IMR-90 (cell line): ENCODE measurements around the gene CAGE1. TPM values are rescaled to one million over a fixed set of nuclear protein-coding genes. Genes with fewer than 3 reads are reported as not detected.
A peak's percentile ranks its signal among the peaks of the same experiment; 100 is the strongest.

ENCODE experiments used
- ATAC-seq: fragments of 200-7000 bp; cut with Tn5 transposase; 2 replicates; pipeline ENCODE4 v1.9.1; 2020; ENCODE audit warnings: low read depth, mild to moderate bottlenecking, moderate library complexity
- BruUV-seq: library from RNA; stranded (reverse); fragments of 400-500 nt; replicated peaks from 2 replicates; lab custom pipeline; 2021; lab: Mats Ljungman, UMichigan
- CTCF ChIA-PET: fragments of 300-600 bp; formaldehyde crosslinking; extraction: SDS; loops from one replicate; lab custom pipeline; 2021; ENCODE audit warnings: antibody characterized with exemption; lab: Yijun Ruan, JAX
- POLR2A ChIA-PET: fragments of 300-600 bp; sonication (Branson Sonifier 250); formaldehyde crosslinking; loops from one replicate; lab custom pipeline; 2022; ENCODE audit warnings: antibody characterized with exemption; ENCODE audit not compliant: unreplicated experiment; lab: Charles Lee
- DNase-seq: peaks from one replicate; pipeline ENCODE4 v3.0.0; 2013
- H2AFZ ChIP-seq: replicated peaks from 2 replicates; pipeline ENCODE3; 2013; ENCODE audit warnings: low read length, mild to moderate bottlenecking; ENCODE audit not compliant: poor library complexity
- H2AK5ac ChIP-seq: 2 replicates; pipeline ENCODE4 v1.6.1; 2013; ENCODE audit warnings: low read depth, low read length, inconsistent platforms
- H2AK9ac ChIP-seq: replicated peaks from 2 replicates; pipeline ENCODE3; 2013; ENCODE audit warnings: mild to moderate bottlenecking, low read depth, low read length, moderate library complexity; ENCODE audit not compliant: poor library complexity
- H2BK120ac ChIP-seq: 2 replicates; pipeline ENCODE4 v1.6.1; 2013; ENCODE audit warnings: low read depth, low read length, inconsistent platforms
- H2BK15ac ChIP-seq: 3 replicates; pipeline ENCODE4 v1.6.1; 2013; ENCODE audit warnings: low read depth, low read length, inconsistent platforms
- H2BK20ac ChIP-seq: 2 replicates; pipeline ENCODE4 v1.6.1; 2013; ENCODE audit warnings: low read depth, mild to moderate bottlenecking, inconsistent platforms, low read length, moderate library complexity
- H2BK5ac ChIP-seq: 2 replicates; pipeline ENCODE4 v1.6.1; 2013; ENCODE audit warnings: mild to moderate bottlenecking, low read depth, low read length, inconsistent platforms; ENCODE audit not compliant: poor library complexity, severe bottlenecking
- H3K14ac ChIP-seq: replicated peaks from 2 replicates; pipeline ENCODE4 v1.6.1; 2013; ENCODE audit warnings: low read depth, low read length, inconsistent platforms
- H3K18ac ChIP-seq: 2 replicates; pipeline ENCODE4 v1.6.1; 2013; ENCODE audit warnings: low read depth, low read length, control low read depth
- H3K23ac ChIP-seq: 2 replicates; pipeline ENCODE4 v1.6.1; 2013; ENCODE audit warnings: low read depth, low read length, inconsistent platforms
- H3K27ac ChIP-seq: 2 replicates; pipeline ENCODE4 v1.5.1; 2013; ENCODE audit warnings: mild to moderate bottlenecking, control low read depth, low read length; ENCODE audit not compliant: insufficient read depth
- H3K27me3 ChIP-seq: 2 replicates; pipeline ENCODE4 v1.6.1; 2013; ENCODE audit warnings: low read length; ENCODE audit not compliant: control insufficient read depth, insufficient read depth
- H3K36me3 ChIP-seq: 2 replicates; pipeline ENCODE4 v1.6.1; 2013; ENCODE audit warnings: low read length, mixed read lengths; ENCODE audit not compliant: control insufficient read depth, insufficient read depth
- H3K4ac ChIP-seq: 2 replicates; pipeline ENCODE4 v1.6.1; 2013; ENCODE audit warnings: low read depth, low read length, inconsistent platforms
- H3K4me1 ChIP-seq: 2 replicates; pipeline ENCODE4 v1.6.1; 2013; ENCODE audit warnings: low read length, mixed read lengths; ENCODE audit not compliant: control insufficient read depth, insufficient read depth
- H3K4me2 ChIP-seq: 2 replicates; pipeline ENCODE4 v1.6.1; 2013; ENCODE audit warnings: low read depth, mild to moderate bottlenecking, control low read depth, low read length, moderate library complexity
- H3K4me3 ChIP-seq: 2 replicates; pipeline ENCODE4 v1.5.1; 2013; ENCODE audit warnings: low read depth, mild to moderate bottlenecking, control low read depth, low read length, moderate library complexity; ENCODE audit not compliant: insufficient read depth
- H3K56ac ChIP-seq: 2 replicates; pipeline ENCODE4 v1.6.1; 2013; ENCODE audit warnings: low read length, inconsistent platforms; ENCODE audit not compliant: insufficient read depth; ENCODE audit errors: extremely low read depth
- H3K79me1 ChIP-seq, 2 experiments: 2 replicates each; pipeline ENCODE4 v1.6.1; 2013; ENCODE audit warnings: low read length in 2 of 2, inconsistent platforms in 1 of 2, low read depth in 1 of 2
- H3K9ac ChIP-seq: 2 replicates; pipeline ENCODE4 v1.6.1; 2013; ENCODE audit warnings: low read depth, low read length, control low read depth
- H3K9me1 ChIP-seq: 2 replicates; pipeline ENCODE4 v1.6.1; 2013; ENCODE audit warnings: low read length, inconsistent platforms; ENCODE audit not compliant: insufficient read depth
- H3K9me3 ChIP-seq: 2 replicates; pipeline ENCODE4 v1.6.1; 2013; ENCODE audit warnings: low read length; ENCODE audit not compliant: control insufficient read depth, insufficient read depth
- H4K20me1 ChIP-seq: 2 replicates; pipeline ENCODE4 v1.6.1; 2013; ENCODE audit warnings: low read length, inconsistent platforms; ENCODE audit not compliant: insufficient read depth
- H4K5ac ChIP-seq: 2 replicates; pipeline ENCODE4 v1.6.1; 2013; ENCODE audit warnings: mild to moderate bottlenecking, low read depth, low read length, control low read depth
- H4K8ac ChIP-seq, 2 experiments: 2 replicates each; pipeline ENCODE4 v1.6.1; 2013; ENCODE audit warnings: low read depth in 2 of 2, low read length in 2 of 2, control low read depth in 1 of 2, inconsistent platforms in 1 of 2
- H4K91ac ChIP-seq: 2 replicates; pipeline ENCODE4 v1.6.1; 2013; ENCODE audit warnings: low read depth, low read length, inconsistent platforms; ENCODE audit not compliant: insufficient read depth
- CHD1 ChIP-seq: IDR thresholded peaks from 2 replicates; pipeline ENCODE4 v1.6.1; 2012; ENCODE audit warnings: low read depth, low read length, improper control_type of control experiment
- MAZ ChIP-seq: IDR thresholded peaks from 2 replicates; pipeline ENCODE4 v1.6.1; 2012; ENCODE audit warnings: low read depth, mild to moderate bottlenecking, low read length, improper control_type of control experiment, moderate library complexity, borderline replicate concordance
- MXI1 ChIP-seq: IDR thresholded peaks from 2 replicates; pipeline ENCODE4 v1.6.1; 2012; ENCODE audit warnings: low read depth, mild to moderate bottlenecking, low read length, moderate library complexity, borderline replicate concordance
- NFE2L2 ChIP-seq: fragments of 150-350 bp; IDR thresholded peaks from 2 replicates; pipeline ENCODE4 v1.6.1; 2016; ENCODE audit warnings: low read depth, mild to moderate bottlenecking, low read length
- POLR2A ChIP-seq: IDR thresholded peaks from 2 replicates; pipeline ENCODE4 v1.6.1; 2012; ENCODE audit warnings: mild to moderate bottlenecking, low read depth, low read length
- RAD21 ChIP-seq: IDR thresholded peaks from 2 replicates; pipeline ENCODE4 v1.6.1; 2012; ENCODE audit warnings: low read length, improper control_type of control experiment
- RCOR1 ChIP-seq: IDR thresholded peaks from 2 replicates; pipeline ENCODE4 v1.6.1; 2012; ENCODE audit warnings: mild to moderate bottlenecking, low read length, improper control_type of control experiment; ENCODE audit not compliant: insufficient replicate concordance
- SMC3 ChIP-seq: fragments of 150-350 bp; IDR thresholded peaks from 2 replicates; pipeline ENCODE4 v1.6.1; 2016; ENCODE audit warnings: low read depth, mild to moderate bottlenecking, antibody characterized with exemption, low read length, moderate library complexity
- WGBS, 2 experiments: methylation state at CpG; one replicate each; pipeline versions ENCODE4 v1.1.5 to v1.1.7; 2013; ENCODE audit warnings: missing lambda C conversion rate in 2 of 2; ENCODE audit not compliant: insufficient read length in 1 of 2; ENCODE audit errors: extremely low coverage in 2 of 2; 5-methylcytosine and 5-hydroxymethylcytosine counted together
- dilution Hi-C: fragments of 300-500 bp; cut with HindIII; formaldehyde crosslinking; loops from one replicate; pipeline ENCODE4 v1.14.3; 2018; ENCODE audit warnings: low sequenced_read_pairs; ENCODE audit not compliant: unreplicated experiment
- in situ Hi-C: fragments of 300-500 bp; cut with MboI; formaldehyde crosslinking; loops from 3 replicates; pipeline ENCODE4 v1.14.3; 2019; ENCODE audit warnings: low sequenced_read_pairs, inconsistent platforms, mixed read lengths
- intact Hi-C: fragments of 100-400 bp; cut with micrococcal nuclease; formaldehyde crosslinking; loops from 2 replicates; pipeline ENCODE4 v1.10.0; 2022
- polyA plus RNA-seq, 3 experiments: library from polyadenylated mRNA; depleted of rRNA; stranded (reverse); fragments of >200 nt; gene quantifications; 2 replicates each; pipeline ENCODE4 v1.2.3, GENCODE V29; 2012; ENCODE audit warnings: low replicate concordance in 1 of 3
- total RNA-seq: library from RNA; depleted of rRNA; stranded (reverse); fragments of >200 nt; gene quantifications from 2 replicates; pipeline ENCODE4 v1.2.3, GENCODE V29; 2012
- TF ChIP-seq, protein P1 (sequence below): fragments of 150-350 bp; IDR thresholded peaks from 2 replicates; pipeline ENCODE4 v1.6.1; 2017; ENCODE audit warnings: mild to moderate bottlenecking, antibody characterized with exemption, low read length, low read depth

Gene CAGE1
- total and polyA plus RNA-seq, 2 of the 4 experiments (the other 2 are of a cell fraction): not detected

DNA sequence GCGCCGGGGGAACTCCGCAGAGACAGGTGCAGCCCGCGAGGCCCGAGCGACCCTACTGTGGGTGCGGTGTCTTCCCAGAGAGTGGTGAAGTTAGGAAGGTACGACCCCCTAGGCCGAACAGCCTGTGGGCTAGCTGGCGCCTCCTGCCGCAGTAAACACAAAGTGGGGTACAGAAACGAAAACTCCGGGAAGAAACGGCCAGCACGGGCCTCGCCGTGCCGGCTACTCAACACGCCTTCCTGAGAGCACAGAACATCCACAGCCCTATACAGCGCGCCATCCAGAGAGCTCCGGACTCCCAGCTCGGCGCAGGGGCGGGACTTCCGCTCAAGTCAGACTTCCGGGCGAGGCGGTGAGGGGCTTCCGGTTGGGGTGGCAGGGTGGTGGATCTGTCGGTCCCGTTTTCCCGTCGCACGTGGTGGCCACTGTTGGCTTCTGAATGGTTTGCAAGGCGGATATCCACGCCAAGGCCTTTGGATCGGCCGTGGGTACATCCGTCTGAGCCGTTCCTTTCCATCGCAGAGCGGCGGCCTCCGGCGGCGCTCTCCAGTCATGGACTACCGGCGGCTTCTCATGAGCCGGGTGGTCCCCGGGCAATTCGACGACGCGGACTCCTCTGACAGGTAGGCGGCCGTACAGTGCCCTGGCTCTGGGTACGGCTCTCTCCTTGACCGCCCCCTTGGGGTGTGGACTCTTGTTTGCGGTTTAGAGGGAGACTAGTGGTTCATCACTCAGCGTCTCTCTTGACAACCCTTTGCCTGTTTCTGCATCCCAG lies at the start of gene CAGE1, which contains the start of gene RIOK1 (continued):
- TF ChIP-seq MXI1 (peak; percentile 96), POLR2A (peak; percentile 78), CHD1 (no peak), RCOR1 (no peak), RAD21 (no peak), MAZ (peak; percentile 60)

DNA sequence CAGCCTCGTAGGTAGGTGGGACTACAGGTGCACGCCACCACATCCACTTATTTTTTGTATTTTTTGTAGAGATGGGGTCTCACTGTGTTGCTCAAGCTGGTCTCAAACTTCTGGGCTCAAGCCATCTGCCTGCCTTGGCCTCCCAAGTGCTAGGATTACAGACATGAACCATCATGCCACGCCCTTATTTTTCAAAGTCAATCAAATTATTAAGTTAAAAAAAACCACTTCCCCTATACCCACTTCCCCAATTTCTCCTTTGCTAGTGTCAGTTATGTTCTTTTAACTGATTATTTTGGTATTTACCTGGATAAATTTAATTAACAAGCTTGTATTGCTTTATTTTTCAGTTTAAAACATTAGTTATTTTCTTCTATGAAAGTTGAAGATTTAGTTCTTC lies 49.7 kb upstream of the CAGE1 start:
- no CpG with 5 or more reads among the region's 3 CpGs for WGBS, 2 experiments
- Histone ChIP-seq H2BK5ac (no peak overlapping the region), H4K20me1 (no peaks in the 10 kb centered on the region), H3K56ac (no peak overlapping the region), H2BK15ac (no peak overlapping the region), H3K4ac (no peak overlapping the region), H3K79me1 (no peaks in the 10 kb centered on the region), H3K4me1 (peaks cover 2% of the 10 kb centered on the region), H3K36me3 (no peaks in the 10 kb centered on the region), H4K91ac (no peak overlapping the region), H3K9me1 (no peaks in the 10 kb centered on the region), H3K4me3 (no peak overlapping the region), H3K27ac (no peak overlapping the region), H3K4me2 (no peak overlapping the region), H2BK120ac (no peak overlapping the region), H3K9me3 (no peaks in the 10 kb centered on the region), H3K9ac (no peak overlapping the region), H3K14ac (no peak overlapping the region), H2AK9ac (no peak overlapping the region), H3K23ac (no peak overlapping the region), H3K18ac (no peak overlapping the region), H2AFZ (no peak overlapping the region), H4K5ac (no peak overlapping the region), H3K27me3 (no peaks in the 10 kb centered on the region), H4K8ac (no peak overlapping the region), H2AK5ac (no peak overlapping the region), H2BK20ac (no peak overlapping the region)
- DNase-seq (no peak), ATAC-seq (no peak)
- intact Hi-C loops: no loop called here
- dilution Hi-C loops: no loop called here
- ChIA-PET CTCF (no interaction called here), POLR2A (no interaction called here)
- no TSS peak for BruUV-seq
- TF ChIP-seq MXI1 (no peak), RAD21 (no peak), SMC3 (no peak), NFE2L2 (no peak), RCOR1 (no peak)
- TF ChIP-seq, protein P1, sequence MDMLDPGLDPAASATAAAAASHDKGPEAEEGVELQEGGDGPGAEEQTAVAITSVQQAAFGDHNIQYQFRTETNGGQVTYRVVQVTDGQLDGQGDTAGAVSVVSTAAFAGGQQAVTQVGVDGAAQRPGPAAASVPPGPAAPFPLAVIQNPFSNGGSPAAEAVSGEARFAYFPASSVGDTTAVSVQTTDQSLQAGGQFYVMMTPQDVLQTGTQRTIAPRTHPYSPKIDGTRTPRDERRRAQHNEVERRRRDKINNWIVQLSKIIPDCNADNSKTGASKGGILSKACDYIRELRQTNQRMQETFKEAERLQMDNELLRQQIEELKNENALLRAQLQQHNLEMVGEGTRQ: no peak
- in situ Hi-C loops: no loop called here
